ENCODE data around the gene ATP8B2.
A peak's percentile ranks its signal among the peaks of the same experiment; 100 is the strongest.
"Not testable (repeated sequence)": the region's sequence is repeated elsewhere in the genome, so short reads cannot be mapped to it uniquely, and the experiment has no call there.

The ATP8B2 gene, protein sequence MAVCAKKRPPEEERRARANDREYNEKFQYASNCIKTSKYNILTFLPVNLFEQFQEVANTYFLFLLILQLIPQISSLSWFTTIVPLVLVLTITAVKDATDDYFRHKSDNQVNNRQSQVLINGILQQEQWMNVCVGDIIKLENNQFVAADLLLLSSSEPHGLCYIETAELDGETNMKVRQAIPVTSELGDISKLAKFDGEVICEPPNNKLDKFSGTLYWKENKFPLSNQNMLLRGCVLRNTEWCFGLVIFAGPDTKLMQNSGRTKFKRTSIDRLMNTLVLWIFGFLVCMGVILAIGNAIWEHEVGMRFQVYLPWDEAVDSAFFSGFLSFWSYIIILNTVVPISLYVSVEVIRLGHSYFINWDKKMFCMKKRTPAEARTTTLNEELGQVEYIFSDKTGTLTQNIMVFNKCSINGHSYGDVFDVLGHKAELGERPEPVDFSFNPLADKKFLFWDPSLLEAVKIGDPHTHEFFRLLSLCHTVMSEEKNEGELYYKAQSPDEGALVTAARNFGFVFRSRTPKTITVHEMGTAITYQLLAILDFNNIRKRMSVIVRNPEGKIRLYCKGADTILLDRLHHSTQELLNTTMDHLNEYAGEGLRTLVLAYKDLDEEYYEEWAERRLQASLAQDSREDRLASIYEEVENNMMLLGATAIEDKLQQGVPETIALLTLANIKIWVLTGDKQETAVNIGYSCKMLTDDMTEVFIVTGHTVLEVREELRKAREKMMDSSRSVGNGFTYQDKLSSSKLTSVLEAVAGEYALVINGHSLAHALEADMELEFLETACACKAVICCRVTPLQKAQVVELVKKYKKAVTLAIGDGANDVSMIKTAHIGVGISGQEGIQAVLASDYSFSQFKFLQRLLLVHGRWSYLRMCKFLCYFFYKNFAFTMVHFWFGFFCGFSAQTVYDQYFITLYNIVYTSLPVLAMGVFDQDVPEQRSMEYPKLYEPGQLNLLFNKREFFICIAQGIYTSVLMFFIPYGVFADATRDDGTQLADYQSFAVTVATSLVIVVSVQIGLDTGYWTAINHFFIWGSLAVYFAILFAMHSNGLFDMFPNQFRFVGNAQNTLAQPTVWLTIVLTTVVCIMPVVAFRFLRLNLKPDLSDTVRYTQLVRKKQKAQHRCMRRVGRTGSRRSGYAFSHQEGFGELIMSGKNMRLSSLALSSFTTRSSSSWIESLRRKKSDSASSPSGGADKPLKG

DNA sequence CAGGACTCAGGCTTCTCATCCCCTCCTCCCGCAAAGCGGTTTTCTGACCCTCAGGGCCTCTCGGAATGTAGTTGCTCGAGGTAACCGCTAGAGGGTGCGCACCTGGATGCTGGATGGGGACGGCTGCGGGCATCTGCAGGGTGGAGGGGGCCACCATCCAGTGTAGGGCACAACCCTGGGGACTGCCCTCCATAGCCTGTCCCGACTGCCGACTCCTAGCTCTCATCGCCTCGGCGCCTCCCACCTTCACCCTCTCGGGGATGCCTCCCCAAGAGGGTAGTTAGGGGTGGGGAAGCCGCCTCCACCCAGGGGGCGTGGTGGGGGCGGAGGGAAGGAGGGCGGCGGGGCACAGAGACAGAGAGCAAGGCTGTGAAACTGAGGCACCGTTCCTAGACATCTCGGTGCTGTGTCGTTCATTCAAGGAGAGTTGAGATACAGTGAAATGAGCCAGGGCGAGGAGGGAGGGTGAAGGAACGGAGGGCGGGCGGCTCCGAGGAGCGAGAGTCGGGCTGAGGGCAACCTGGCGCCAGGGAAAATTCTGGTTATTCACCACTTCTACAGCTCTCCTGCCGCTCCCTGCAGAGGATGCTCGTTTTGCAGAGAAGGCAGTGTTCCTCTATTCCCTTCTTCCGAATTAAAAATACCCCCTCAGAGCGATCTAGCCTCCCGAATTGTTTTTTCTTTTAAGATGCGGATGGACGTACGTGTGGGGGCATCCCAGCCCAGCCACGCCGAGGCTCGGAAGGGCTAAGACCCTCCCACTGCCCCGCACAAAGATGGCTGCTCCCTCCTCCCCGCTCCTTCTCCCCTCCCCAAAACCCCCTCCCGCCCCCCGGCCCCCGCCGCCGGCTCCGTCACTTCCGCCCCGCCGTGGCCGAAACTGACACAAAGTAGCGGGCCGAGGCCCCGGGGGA lies at the start of gene ATP8B2:
ATP8B2 (plus strand) TSS at position 857 of the 914 bp plus-strand sequence. CDS start 2,617 bp downstream, outside the sequence.
- TF ChIP-seq, protein P1, sequence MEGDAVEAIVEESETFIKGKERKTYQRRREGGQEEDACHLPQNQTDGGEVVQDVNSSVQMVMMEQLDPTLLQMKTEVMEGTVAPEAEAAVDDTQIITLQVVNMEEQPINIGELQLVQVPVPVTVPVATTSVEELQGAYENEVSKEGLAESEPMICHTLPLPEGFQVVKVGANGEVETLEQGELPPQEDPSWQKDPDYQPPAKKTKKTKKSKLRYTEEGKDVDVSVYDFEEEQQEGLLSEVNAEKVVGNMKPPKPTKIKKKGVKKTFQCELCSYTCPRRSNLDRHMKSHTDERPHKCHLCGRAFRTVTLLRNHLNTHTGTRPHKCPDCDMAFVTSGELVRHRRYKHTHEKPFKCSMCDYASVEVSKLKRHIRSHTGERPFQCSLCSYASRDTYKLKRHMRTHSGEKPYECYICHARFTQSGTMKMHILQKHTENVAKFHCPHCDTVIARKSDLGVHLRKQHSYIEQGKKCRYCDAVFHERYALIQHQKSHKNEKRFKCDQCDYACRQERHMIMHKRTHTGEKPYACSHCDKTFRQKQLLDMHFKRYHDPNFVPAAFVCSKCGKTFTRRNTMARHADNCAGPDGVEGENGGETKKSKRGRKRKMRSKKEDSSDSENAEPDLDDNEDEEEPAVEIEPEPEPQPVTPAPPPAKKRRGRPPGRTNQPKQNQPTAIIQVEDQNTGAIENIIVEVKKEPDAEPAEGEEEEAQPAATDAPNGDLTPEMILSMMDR (IDR thresholded peaks at IDR 0.05), result peak; percentile 92
- peak; percentile 88 for DNase-seq (ENCODE audit: low spot score)
- peak within 1 kb of the TSS; percentile 98 to 100 for H3K27ac ChIP-seq
- peak within 1 kb of the TSS; percentile 84 for H3K4me3 ChIP-seq

DNA sequence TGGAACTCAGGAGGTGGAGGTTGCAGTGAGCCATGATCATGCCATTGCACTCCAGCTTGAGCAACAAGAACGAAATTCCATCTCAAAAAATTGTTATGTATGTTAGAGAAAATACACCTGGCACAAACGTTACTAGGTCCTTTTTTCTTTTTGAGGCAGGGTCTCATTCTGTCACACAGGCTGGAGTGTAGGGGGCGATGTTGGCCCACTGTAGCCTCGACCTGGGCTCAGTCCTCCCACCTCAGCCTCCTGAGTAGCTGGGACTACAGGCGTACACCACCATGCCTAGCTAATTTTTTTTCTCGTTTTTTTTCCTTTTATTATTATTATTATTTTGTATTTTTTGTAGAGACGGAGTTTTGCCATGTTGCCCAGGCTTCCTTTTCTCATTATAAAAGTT lies 48.5 kb upstream of the ATP8B2 start:
- Histone ChIP-seq H3K4me3 (no peak overlapping the region), H3K27ac (no peak overlapping the region)
- TF ChIP-seq, protein P1 (IDR thresholded peaks at IDR 0.05), result no peak
- DNase-seq (ENCODE audit: low spot score), result no peak

DNA sequence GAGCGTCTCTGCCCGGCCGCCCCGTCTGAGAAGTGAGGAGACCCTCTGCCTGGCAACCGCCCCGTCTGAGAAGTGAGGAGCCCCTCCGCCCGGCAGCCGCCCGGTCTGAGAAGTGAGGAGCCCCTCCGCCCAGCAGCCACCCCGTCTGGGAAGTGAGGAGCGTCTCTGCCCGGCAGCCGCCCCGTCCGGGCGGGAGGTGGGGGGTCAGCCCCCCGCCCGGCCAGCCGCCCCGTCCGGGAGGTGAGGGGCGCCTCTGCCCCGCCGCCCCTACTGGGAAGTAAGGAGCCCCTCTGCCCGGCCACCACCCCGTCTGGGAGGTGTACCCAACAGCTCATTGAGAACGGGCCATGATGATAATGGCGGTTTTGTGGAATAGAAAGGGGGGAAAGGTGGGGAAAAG lies 37.7 kb upstream of the ATP8B2 start:
- not testable (repeated sequence) for H3K27ac ChIP-seq; H3K4me3 ChIP-seq; DNase-seq (ENCODE audit: low spot score)

DNA sequence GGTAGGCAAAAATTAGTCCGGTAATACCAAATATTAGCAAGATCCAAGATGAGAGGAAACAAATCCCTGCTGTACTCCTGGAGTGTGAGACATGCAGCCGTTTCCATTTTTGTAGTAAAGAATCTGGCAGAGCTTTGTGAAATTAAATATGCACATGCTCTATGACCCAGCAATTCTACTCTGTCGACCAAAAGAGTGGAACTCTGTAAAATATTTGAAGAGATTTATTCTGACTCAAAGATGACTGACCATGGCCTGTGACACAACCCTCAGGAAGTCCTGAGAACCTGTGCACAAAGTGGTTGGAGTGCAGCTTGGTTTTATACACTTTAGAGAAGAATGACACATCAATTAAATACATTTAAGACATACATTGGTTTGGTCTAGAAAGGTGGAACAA lies 36.7 kb upstream of the ATP8B2 start:
- Histone ChIP-seq H3K27ac (no peak overlapping the region), H3K4me3 (no peak overlapping the region)
- DNase-seq (ENCODE audit: low spot score), result no peak
- TF ChIP-seq, protein P1 (IDR thresholded peaks at IDR 0.05), result no peak

DNA sequence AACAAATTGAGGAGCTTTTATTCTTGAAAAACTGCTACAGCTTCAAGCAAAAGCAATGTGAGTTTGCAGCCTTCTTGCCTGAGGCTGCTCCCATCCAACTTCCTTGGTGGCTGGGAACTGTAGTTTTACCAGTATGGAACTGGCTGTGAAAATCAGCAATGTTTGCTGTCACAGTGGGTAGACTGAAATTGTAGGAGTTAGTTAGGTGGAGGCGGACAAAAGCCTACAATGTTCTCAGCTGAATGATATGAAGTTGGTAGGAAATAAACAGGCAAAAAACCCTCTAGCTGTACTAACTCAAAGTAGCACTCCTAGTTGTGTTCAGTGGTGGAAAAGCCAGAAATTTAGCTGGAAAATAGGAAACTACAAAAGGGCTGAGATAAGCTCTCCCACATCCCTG lies 34.4 kb upstream of the ATP8B2 start:
- no peak for DNase-seq (ENCODE audit: low spot score)
- TF ChIP-seq, protein P1 (IDR thresholded peaks at IDR 0.05), result no peak
- Histone ChIP-seq H3K27ac (no peak overlapping the region), H3K4me3 (no peak overlapping the region)

DNA sequence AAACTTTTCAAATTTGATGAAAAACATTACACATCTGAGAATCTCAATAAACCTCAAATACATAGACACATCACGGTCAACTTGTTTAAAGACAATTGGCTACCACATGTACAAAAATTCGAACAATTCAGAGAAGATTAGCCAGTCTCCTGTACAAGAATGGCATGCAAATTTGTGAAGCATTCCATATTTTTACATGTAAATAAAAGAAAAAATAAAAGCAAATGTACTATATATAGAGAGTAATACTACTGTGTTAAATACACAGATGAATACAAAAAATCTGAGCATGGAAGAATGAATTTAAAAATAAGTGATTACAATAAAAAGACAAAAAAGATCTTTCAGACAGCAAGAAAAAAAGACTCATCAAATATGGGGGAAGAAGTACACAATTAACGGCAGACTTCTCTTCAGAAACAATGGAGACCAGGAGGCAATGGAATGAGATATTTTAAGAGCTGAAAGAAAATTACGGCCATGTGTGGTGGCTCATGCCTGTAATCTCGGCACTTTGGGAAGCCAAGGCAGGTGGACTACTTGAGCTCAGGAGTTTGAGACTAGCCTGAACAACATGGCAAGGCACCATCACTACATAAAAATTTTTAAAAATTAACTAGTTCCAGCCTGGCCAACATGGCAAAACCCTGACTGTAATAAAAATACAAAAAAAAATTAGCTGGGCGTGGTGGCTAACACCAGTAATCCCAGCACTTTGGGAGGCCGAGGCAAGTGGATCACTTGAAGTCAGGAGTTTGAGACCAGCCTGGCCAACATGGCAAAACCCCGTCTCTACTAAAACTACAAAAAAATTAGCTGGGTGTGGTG lies 29.7 kb upstream of the ATP8B2 start:
- TF ChIP-seq, protein P1 (IDR thresholded peaks at IDR 0.05), result no peak
- DNase-seq (ENCODE audit: low spot score), result no peak
- H3K4me3 ChIP-seq, result no peak overlapping the region
- H3K27ac ChIP-seq, result no peak overlapping the region

All from coronary artery (tissue), 2 donors.